Skeletal muscle tissue (tissue), 5 donors: Measurements from ENCODE around the gene TRPM6. TPM values are rescaled to one million over a fixed set of nuclear protein-coding genes. Genes with fewer than 3 reads are reported as not detected.

Experiments
- H3K27ac ChIP-seq: one replicate; pipeline ENCODE4 v1.7.0; 2013; ENCODE audit warnings: mild to moderate bottlenecking, low read depth, low read length, inconsistent platforms
- H3K27me3 ChIP-seq, 3 donors: one replicate each; pipeline ENCODE4 v1.7.0; 2013; ENCODE audit warnings: low read length in 3 of 3; ENCODE audit not compliant: control insufficient read depth in 3 of 3, insufficient read depth in 3 of 3
- H3K36me3 ChIP-seq, 3 donors: one replicate each; pipeline ENCODE4 v1.7.0; 2013; ENCODE audit warnings: low read length in 3 of 3; ENCODE audit not compliant: control insufficient read depth in 3 of 3, insufficient read depth in 3 of 3
- H3K4me1 ChIP-seq, 3 donors: one replicate each; pipeline ENCODE4 v1.7.0; 2013; ENCODE audit warnings: low read length in 3 of 3, mild to moderate bottlenecking in 3 of 3; ENCODE audit not compliant: control insufficient read depth in 3 of 3, insufficient read depth in 3 of 3
- H3K4me3 ChIP-seq, 3 donors: one replicate each; pipeline ENCODE4 v1.7.0; 2013; ENCODE audit warnings: low read length in 3 of 3
- H3K9ac ChIP-seq, 3 donors: one replicate each; pipeline ENCODE4 v1.7.0; 2013; ENCODE audit warnings: low read length in 3 of 3, mild to moderate bottlenecking in 3 of 3, moderate library complexity in 2 of 3, low read depth in 1 of 3
- H3K9me3 ChIP-seq, 3 donors: one replicate each; pipeline ENCODE4 v1.7.0; 2013; ENCODE audit warnings: low read length in 3 of 3; ENCODE audit not compliant: control insufficient read depth in 3 of 3
- small RNA-seq: library from RNA; depleted of rRNA; stranded (forward); fragments of <200 nt; gene quantifications from one replicate; pipeline ENCODE3, GENCODE V24; 2014
- total RNA-seq: library from RNA; depleted of rRNA; stranded (reverse); fragments of >200 nt; gene quantifications from one replicate; pipeline ENCODE4 v1.2.3, GENCODE V29; 2014
- donor health status: Osteomylitis.

The TRPM6 gene
- total RNA-seq, 1 donor from 2014 or later = under 0.01 TPM

GRCh38 chr9:74691058-74691457, 196.7 kb downstream of the TRPM6 start:
- Histone ChIP-seq H3K36me3 (no peaks in the 10 kb centered on the region), H3K9me3 (no peaks in the 10 kb centered on the region), H3K27ac (no peak overlapping the region), H3K27me3 (no peaks in the 10 kb centered on the region), H3K4me1 (no peaks in the 10 kb centered on the region), H3K4me3 (no peak overlapping the region), H3K9ac (no peak overlapping the region)

GRCh38 chr9:74683322-74683721, 204.4 kb downstream of the TRPM6 start:
- no peaks in the 10 kb centered on the region for H3K36me3 ChIP-seq
- no peaks in the 10 kb centered on the region for H3K9me3 ChIP-seq
- H3K27ac ChIP-seq = no peak overlapping the region
- no peak overlapping the region for H3K9ac ChIP-seq
- no peak overlapping the region for H3K4me3 ChIP-seq
- H3K27me3 ChIP-seq = no peaks in the 10 kb centered on the region
- no peaks in the 10 kb centered on the region for H3K4me1 ChIP-seq

GRCh38 chr9:74681906-74682305, 205.8 kb downstream of the TRPM6 start:
- Histone ChIP-seq H3K4me1 (no peaks in the 10 kb centered on the region), H3K4me3 (no peak overlapping the region), H3K36me3 (no peaks in the 10 kb centered on the region), H3K27me3 (no peaks in the 10 kb centered on the region), H3K9me3 (no peaks in the 10 kb centered on the region), H3K27ac (no peak overlapping the region), H3K9ac (no peak overlapping the region)

- Histone ChIP-seq H3K4me1 (peaks cover 0 to 2% (median 0%) of the 10 kb centered on the region in 3 donors), H3K9ac (no peak overlapping the region), H3K36me3 (no peaks in the 10 kb centered on the region), H3K4me3 (no peak overlapping the region), H3K9me3 (no peaks in the 10 kb centered on the region), H3K27ac (no peak overlapping the region), H3K27me3 (no peaks in the 10 kb centered on the region)
These were observed 213.6 kb downstream of the TRPM6 start for GRCh38 chr9:74674077-74674476.

Small RNA genes within 50 kb of the gene (small RNA-seq; reads per million reads assigned to genes)
- gene RNU6-445P = not detected

Other genes with a start within 250 kb of the TRPM6 start
- 3.1 TPM for gene C9orf40, start 65.0 kb upstream of the TRPM6 start, total RNA-seq
- 23.0 TPM for gene CARNMT1, start 140.4 kb upstream of the TRPM6 start, total RNA-seq
- 6.8 TPM for gene NMRK1, start 200.2 kb upstream of the TRPM6 start, total RNA-seq
- 17.7 TPM for gene OSTF1, start 200.6 kb upstream of the TRPM6 start, total RNA-seq